Putamen (tissue), 1 donor: Measurements from ENCODE around the gene CARM1.
"Not testable (repeated sequence)": the region's sequence is repeated elsewhere in the genome, so short reads cannot be mapped to it uniquely, and the experiment has no call there.

ENCODE experiments used
- DNase-seq: peaks from one replicate; pipeline ENCODE4 v3.0.0-alpha.2; 2016; ENCODE audit warnings: low spot score

Gene CARM1

DNA sequence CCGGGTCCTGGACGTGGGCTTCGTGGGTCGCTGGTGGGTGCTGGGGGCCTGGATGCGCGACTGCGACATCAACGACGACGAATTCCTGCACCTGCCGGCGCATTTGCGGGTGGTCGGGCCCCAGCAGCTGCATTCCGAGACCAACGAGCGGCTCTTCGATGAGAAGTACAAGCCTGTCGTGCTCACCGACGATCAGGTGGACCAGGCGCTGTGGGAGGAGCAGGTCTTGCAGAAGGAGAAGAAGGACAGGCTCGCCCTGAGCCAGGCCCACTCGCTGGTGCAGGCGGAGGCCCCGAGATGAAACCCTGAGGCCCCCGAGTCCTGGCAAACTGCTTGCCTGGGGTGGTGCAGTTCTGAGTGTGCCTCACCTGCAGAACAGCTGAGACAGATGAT is 58.0 kb downstream of the CARM1 start:
- no peak for DNase-seq

- DNase-seq = no peak
Observed at GRCh38 chr19:10935371-10936059, 64.2 kb downstream of the CARM1 start.

DNA sequence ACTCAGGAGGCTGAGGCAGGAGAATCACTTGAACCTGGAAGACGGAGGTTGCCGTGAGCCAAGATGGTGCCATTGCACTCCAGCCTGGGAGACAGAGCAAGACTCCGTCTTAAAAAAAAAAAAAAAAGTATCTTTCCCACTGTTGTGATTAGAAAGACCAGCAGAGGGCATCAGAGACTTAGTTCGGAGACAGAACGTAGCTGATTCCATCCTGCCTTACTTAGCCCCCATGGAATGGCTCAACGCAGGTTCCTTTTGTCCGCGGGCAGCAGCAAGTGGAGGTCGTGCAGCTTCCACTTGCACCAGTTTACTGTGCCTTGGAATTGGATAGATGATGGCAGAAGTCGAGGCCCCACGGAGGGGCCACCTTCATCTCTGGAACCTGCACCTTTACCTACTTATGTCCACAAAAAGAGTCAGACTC is 65.3 kb downstream of the CARM1 start:
- DNase-seq = no peak

- not testable (repeated sequence) for DNase-seq
Observed at GRCh38 chr19:10941649-10942048, 70.3 kb downstream of the CARM1 start.

DNA sequence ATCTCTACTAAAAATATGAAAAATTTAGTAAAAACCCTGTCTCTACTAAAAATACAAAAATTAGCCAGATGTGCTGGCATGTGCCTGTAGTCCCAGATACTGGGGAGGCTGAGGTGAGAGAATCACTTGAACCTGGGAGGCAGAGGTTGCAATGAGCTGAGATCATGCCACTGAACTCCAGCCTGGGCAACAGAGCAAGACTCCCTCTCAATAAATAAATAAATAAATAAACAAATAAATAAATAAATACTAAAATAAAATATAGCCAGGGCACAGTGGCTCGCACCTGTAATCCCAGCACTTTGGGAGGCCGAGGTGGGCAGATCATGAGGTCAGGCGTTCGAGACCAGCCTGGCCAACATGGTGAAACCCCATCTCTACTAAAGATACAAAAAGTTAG is 72.1 kb downstream of the CARM1 start:
- DNase-seq = not testable (repeated sequence)

DNA sequence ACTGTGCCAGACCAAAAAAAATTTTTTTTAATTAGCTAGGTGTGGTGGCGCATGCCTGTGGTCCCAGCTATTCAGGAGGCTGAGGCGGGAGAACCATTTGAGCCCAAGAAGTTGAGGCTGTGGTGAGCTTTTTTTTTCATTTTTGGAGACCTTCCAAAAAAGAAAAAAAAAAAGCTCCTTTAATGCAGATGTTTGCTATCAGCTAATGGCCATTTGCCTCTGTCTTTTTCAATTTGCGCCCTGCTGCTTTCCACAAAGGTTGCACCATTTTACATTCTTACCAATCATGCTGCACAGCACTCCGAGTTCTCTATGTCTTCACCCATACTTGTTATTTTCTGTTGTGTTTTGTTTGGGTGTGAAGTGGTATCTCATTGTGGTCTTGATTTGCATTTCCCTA is 73.9 kb downstream of the CARM1 start:
- no peak for DNase-seq

DNA sequence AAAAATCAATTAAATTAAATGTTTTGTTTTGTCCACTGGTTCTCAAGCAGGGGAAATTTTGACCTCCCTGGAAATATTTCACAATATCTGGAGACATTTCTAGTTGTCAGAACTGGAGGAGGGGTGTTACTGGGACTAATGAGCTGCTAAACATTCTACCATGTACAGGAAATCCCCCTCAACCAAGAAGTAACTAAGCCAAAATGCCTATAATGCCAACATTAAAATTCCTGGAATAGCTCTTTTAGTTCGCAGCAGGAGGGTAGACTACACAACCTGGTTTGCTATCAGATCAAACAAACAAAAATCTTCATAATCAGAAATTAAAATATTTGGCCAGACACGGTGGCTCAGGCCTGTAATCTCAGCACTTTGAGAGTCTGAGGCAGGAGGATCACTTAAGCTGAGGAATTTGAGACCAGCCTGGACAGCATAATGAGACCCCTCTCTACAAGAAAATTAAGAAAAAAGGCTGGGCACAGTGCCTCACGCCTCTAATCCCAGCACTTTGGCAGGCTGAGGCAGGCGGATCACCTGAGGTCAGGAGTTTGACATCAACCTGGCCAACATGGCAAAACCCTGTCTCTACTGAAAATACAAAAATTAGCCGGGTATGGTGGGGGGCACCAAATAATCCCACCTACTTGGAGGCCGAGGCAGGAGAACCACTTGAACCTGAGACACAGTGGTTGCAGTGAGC is 75.8 kb downstream of the CARM1 start:
- no peak for DNase-seq

- DNase-seq = no peak
Observed at GRCh38 chr19:10952809-10953208, 81.5 kb downstream of the CARM1 start.

DNA sequence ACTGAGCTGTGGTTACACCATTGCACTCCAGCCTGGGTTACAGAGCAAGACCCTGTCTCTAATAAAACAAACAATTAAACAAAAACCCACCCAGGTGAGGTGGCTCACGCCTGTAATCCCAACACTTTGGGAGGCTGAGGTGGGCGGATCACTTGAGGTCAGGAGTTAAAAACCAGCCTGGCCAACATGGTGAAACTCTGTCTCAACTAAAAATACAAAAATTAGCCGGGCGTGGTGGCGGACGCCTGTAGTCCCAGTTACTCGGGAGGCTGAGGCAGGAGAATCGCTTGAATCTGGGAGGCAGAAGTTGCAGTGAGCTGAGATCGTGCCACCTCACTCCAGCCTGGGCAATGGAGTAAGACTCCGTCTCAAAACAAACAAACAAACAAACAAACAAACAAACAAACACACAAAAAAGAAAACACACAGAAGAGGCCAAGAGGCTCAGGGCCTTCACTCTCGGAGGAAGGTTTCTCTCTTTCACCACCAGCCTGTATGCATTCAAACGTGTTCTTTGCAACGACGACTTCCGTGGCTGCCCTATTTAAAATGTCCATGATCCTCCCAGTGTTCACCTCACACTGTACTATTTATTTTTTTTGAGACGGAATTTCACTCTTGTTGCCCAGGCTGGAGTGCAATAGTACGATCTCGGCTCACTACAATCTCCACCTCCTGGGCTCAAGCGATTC is 88.1 kb downstream of the CARM1 start:
- DNase-seq = not testable (repeated sequence)

DNA sequence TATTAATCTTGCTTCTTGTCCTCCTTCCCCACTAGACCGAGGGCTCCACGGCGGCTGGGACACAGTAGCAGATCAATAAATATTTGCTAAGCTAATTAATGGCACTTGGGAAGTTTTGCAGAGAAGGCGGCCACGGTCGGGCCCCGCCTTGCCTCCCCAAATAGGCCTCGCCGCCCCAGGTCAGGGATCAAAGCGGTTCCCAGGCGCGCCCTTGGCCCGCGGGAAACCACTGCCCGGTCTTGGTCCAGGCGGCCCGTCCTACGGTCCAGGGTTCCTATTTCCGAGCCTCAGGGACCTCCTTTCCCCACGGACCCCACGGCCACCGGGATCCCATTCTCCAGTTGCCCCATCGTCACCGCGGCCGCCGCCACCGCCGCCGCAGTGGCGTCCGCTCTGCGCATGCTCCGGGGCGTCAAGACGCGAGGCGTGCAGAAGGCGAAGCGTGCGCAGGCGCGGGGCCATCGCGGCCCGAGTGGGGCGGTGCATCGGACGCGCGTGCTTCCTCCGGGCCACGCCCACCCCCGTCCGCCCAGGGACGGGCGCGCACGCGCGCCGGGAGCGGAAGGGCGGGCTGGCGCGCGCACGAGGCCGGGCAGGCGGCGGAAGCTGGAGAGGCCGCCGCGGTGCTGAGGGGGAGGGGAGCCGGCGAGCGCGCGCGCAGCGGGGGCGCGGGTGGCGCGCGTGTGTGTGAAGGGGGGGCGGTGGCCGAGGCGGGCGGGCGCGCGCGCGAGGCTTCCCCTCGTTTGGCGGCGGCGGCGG is 89.1 kb downstream of the CARM1 start, which contains the start of gene SMARCA4:
TSS of gene SMARCA4 (plus strand) at position 717 of the 759 bp plus-strand sequence. CDS start 23,122 bp downstream, outside the sequence.
- DNase-seq = peak; percentile 96

DNA sequence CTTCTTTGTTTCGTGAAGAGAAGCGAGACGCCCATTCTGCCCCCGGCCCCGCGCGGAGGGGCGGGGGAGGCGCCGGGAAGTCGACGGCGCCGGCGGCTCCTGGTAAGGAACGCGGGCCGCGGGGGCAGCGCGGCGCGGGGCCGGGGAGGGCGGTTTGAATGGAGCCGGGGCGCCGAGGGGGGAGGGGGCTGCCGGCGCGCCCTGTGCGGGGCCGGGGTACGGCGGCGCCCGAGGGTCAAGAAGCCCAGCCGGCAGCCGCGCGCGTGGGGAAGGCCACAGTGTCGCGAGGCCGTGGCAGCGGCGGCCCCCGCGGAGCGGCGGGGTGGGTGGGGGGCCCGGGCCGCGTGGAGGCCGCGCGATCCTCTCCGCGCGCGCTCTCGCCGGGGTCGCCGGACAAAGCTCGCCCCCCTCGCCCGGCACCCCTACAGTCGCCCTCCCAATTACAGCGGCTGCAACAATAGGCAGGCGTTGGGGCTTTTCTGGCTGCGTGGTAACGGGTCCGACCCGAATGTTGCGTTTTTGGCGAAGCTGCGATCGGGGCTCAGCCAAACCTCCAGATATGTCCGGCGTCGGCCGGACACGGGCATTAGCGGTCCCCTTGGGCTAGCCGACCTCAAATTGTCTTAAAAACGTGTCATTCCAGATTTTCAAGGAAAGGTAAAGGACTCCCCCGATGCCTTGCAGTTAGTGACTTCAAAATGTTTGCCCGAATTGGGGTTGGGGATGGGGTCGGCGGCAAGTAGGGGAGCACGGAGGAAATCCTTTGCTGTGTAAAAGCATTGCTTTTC is 89.9 kb downstream of the CARM1 start:
- DNase-seq = no peak

- DNase-seq = no peak
Observed at GRCh38 chr19:10962863-10963262, 91.5 kb downstream of the CARM1 start.

DNA sequence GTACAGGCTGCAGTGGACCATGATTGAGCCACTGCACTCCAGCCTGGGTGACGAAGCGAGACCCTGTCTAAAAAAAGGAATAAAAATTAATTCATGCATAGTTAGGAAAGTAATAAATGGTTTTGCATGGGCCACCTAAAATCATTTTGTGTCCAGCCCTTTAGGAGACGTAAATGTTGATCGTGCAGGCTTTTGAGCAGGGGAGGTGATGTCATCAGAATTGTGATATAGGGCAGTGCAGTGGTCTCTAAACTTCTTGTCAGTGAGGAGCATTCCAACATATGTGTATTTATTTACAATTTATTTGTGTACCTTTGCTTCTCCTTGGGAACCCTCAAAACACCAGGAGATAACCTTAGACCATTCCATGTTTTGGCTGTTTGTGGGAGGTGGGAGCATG is 92.5 kb downstream of the CARM1 start:
- DNase-seq = no peak

DNA sequence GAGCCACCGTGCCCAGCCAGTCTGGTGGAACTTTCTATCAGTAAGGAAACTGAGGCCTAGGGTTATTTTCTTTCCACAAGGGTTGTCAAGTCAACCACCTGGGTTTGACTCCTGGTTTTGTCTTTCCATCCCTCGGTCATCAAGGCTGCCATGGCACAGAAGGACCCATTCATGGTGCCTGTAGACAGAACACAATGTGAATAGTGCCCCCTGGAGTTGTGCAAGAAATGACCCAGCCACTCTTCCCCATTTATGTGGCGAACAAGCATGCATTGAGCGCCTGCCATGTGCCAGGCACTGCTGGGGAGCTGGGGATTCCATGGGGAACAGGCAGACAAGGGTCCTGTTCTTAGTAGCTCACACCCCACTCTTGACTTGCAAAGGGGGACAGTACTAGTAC is 93.5 kb downstream of the CARM1 start:
- DNase-seq = no peak

DNA sequence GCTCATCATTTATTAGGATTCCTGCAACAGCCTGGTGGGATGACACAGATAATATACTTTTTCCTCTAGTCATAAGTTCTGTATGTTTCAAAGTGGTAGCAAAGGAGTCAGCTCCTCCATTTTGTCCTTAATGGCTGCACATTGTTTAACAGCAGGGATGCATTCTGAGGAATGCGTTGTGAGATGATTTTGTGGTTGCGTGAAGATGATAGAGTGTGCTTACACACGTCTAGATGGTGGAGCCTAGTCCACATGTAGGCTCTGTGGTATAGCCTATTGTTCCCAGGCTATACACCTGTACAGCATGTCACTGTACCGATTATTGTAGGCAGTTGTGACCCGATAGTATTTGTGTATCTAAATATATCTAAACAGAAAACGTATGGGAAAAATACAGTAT is 94.0 kb downstream of the CARM1 start:
- DNase-seq = no peak

GRCh38 chr19:10966809-10967208 is 95.5 kb downstream of the CARM1 start:
- no peak for DNase-seq

GRCh38 chr19:10968527-10969135 is 97.3 kb downstream of the CARM1 start:
- DNase-seq = no peak

- no peak for DNase-seq
Observed at GRCh38 chr19:10971107-10971726, 99.9 kb downstream of the CARM1 start.
